ENCODE results near the gene RNH1.

RNH1 gene

GRCh38 chr11:532527-532985 lies 25.5 kb upstream of the RNH1 start:
- Histone ChIP-seq H3K36me3 (ENCODE audit: control insufficient read depth, low read length) (peaks cover 29% of the 10 kb centered on the region), H3K4me1 (ENCODE audit: control insufficient read depth, low read length) (peaks cover 26% of the 10 kb centered on the region)

GRCh38 chr11:531919-532526 lies 25.0 kb upstream of the RNH1 start:
- H3K79me2 ChIP-seq (ENCODE audit: control insufficient read depth, low read length) = peaks cover 20% of the 10 kb centered on the region
- no peaks in the 10 kb centered on the region for H3K9me2 ChIP-seq (replicated peaks; ENCODE audit: control insufficient read depth, low read length)
- peaks cover 21% of the 10 kb centered on the region for H3K4me1 ChIP-seq (ENCODE audit: control insufficient read depth, low read length)
- TF ChIP-seq, protein P1, sequence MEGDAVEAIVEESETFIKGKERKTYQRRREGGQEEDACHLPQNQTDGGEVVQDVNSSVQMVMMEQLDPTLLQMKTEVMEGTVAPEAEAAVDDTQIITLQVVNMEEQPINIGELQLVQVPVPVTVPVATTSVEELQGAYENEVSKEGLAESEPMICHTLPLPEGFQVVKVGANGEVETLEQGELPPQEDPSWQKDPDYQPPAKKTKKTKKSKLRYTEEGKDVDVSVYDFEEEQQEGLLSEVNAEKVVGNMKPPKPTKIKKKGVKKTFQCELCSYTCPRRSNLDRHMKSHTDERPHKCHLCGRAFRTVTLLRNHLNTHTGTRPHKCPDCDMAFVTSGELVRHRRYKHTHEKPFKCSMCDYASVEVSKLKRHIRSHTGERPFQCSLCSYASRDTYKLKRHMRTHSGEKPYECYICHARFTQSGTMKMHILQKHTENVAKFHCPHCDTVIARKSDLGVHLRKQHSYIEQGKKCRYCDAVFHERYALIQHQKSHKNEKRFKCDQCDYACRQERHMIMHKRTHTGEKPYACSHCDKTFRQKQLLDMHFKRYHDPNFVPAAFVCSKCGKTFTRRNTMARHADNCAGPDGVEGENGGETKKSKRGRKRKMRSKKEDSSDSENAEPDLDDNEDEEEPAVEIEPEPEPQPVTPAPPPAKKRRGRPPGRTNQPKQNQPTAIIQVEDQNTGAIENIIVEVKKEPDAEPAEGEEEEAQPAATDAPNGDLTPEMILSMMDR (IDR thresholded peaks at IDR 0.05; ENCODE audit: low read depth, low read length, poor library complexity, severe bottlenecking) = no peak
- no peak for TF ChIP-seq EZH2phosphoT487 (IDR thresholded peaks at IDR 0.05; ENCODE audit: borderline replicate concordance, low read length)
- peaks cover 10% of the 10 kb centered on the region for H3F3A ChIP-seq (ENCODE audit: control insufficient read depth, insufficient read depth)
- no peaks in the 10 kb centered on the region for H3K27me3 ChIP-seq (ENCODE audit: control insufficient read depth, low read length)
- no peak overlapping the region for H3K4me3 ChIP-seq (ENCODE audit: low read length)
- no peaks in the 10 kb centered on the region for H3K9me3 ChIP-seq (ENCODE audit: control insufficient read depth, insufficient read depth, low read length)
- H3K27ac ChIP-seq (ENCODE audit: low read depth, low read length) = no peak overlapping the region
- H4K20me1 ChIP-seq (ENCODE audit: control insufficient read depth, insufficient read depth, low read depth, low read length) = no peaks in the 10 kb centered on the region
- peaks cover 29% of the 10 kb centered on the region for H3K36me3 ChIP-seq (ENCODE audit: control insufficient read depth, low read length)
- H3K4me2 ChIP-seq (ENCODE audit: low read length) = no peak overlapping the region

More at GRCh38 chr11:532527-532985, 25.5 kb upstream of the RNH1 start:
- Histone ChIP-seq H3K79me2 (ENCODE audit: control insufficient read depth, low read length) (peaks cover 20% of the 10 kb centered on the region), H3F3A (ENCODE audit: control insufficient read depth, insufficient read depth) (peaks cover 10% of the 10 kb centered on the region), H3K4me2 (ENCODE audit: low read length) (no peak overlapping the region), H3K9me2 (replicated peaks; ENCODE audit: control insufficient read depth, low read length) (no peaks in the 10 kb centered on the region), H3K9me3 (ENCODE audit: control insufficient read depth, insufficient read depth, low read length) (no peaks in the 10 kb centered on the region), H3K27me3 (ENCODE audit: control insufficient read depth, low read length) (no peaks in the 10 kb centered on the region), H3K27ac (ENCODE audit: low read depth, low read length) (no peak overlapping the region), H3K4me3 (ENCODE audit: low read length) (no peak overlapping the region), H4K20me1 (ENCODE audit: control insufficient read depth, insufficient read depth, low read depth, low read length) (no peaks in the 10 kb centered on the region)
- TF ChIP-seq, protein P1 (IDR thresholded peaks at IDR 0.05; ENCODE audit: low read depth, low read length, poor library complexity, severe bottlenecking) = no peak
- no peak for TF ChIP-seq EZH2phosphoT487 (IDR thresholded peaks at IDR 0.05; ENCODE audit: borderline replicate concordance, low read length)

DNA sequence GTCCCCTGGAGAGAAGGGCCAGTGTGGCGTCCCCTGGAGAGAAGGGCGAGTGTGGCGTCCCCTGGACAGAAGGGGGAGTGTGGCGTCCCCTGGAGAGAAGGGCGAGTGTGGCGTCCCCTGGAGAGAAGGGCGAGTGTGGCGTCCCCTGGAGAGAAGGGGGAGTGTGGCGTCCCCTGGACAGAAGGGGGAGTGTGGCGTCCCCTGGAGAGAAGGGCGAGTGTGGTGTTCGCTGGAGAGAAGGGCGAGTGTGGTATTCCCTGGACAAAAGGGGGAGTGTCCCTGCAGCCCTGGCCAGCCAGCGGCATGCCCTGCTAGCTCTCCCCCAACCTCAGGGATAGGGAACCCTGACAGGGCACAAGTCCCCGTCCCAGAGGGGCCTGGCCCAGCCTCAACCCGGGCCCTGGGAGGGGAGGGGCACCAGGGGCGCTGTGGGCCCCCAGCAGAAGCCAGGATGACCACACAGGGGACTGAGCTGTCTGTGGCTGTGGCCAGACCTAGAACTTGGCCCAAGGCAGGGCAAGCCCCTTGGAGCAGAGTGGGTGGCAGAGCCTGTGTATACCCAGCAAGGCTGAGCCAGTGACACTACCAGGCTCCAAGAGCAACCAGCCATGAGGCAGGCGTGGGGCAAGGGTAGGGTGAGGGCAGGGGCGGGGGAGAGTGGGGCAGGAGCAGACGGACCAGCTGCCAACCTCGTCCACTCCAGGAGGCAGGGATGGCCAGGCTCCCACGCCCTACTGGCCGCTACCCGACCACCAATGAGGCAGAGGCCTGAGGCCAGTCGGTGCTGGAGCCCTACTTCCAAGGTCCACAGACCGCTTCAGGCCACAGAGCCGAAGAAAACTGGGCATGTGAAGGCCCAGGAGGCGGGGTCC lies 24.2 kb upstream of the RNH1 start:
- Histone ChIP-seq H3K79me2 (ENCODE audit: control insufficient read depth, low read length) (peaks cover 19% of the 10 kb centered on the region), H3K4me2 (ENCODE audit: low read length) (no peak overlapping the region), H4K20me1 (ENCODE audit: control insufficient read depth, insufficient read depth, low read depth, low read length) (no peaks in the 10 kb centered on the region), H3K9me2 (replicated peaks; ENCODE audit: control insufficient read depth, low read length) (no peaks in the 10 kb centered on the region), H3F3A (ENCODE audit: control insufficient read depth, insufficient read depth) (peaks cover 2% of the 10 kb centered on the region), H3K27me3 (ENCODE audit: control insufficient read depth, low read length) (no peaks in the 10 kb centered on the region), H3K4me1 (ENCODE audit: control insufficient read depth, low read length) (peaks cover 13% of the 10 kb centered on the region), H3K27ac (ENCODE audit: low read depth, low read length) (no peak overlapping the region), H3K36me3 (ENCODE audit: control insufficient read depth, low read length) (peaks cover 29% of the 10 kb centered on the region), H3K4me3 (ENCODE audit: low read length) (no peak overlapping the region), H3K9me3 (ENCODE audit: control insufficient read depth, insufficient read depth, low read length) (no peaks in the 10 kb centered on the region)
- no peak for TF ChIP-seq EZH2phosphoT487 (IDR thresholded peaks at IDR 0.05; ENCODE audit: borderline replicate concordance, low read length)
- TF ChIP-seq, protein P1 (IDR thresholded peaks at IDR 0.05; ENCODE audit: low read depth, low read length, poor library complexity, severe bottlenecking) = no peak
